Activated naive CD8-positive, alpha-beta T cell (primary cell): ENCODE results near the gene LGALS16.
"Not testable (repeated sequence)": the region's sequence is repeated elsewhere in the genome, so short reads cannot be mapped to it uniquely, and the experiment has no call there.

Experiments used
- H3K27ac Mint-ChIP-seq: one replicate; pipeline ENCODE4 v1.8.0; 2021; ENCODE audit warnings: mixed read lengths
- H3K27me3 Mint-ChIP-seq: one replicate; pipeline ENCODE4 v1.8.0; 2021; ENCODE audit warnings: mixed read lengths
- H3K36me3 Mint-ChIP-seq: one replicate; pipeline ENCODE4 v1.8.0; 2021; ENCODE audit warnings: mixed read lengths
- H3K4me1 Mint-ChIP-seq: one replicate; pipeline ENCODE4 v1.8.0; 2021; ENCODE audit warnings: low read depth, mixed read lengths
- H3K4me3 Mint-ChIP-seq: one replicate; pipeline ENCODE4 v1.8.0; 2021; ENCODE audit warnings: mild to moderate bottlenecking, mixed read lengths
- H3K9me3 Mint-ChIP-seq: one replicate; pipeline ENCODE4 v1.8.0; 2021; ENCODE audit warnings: low read depth, mixed read lengths

Gene LGALS16

DNA sequence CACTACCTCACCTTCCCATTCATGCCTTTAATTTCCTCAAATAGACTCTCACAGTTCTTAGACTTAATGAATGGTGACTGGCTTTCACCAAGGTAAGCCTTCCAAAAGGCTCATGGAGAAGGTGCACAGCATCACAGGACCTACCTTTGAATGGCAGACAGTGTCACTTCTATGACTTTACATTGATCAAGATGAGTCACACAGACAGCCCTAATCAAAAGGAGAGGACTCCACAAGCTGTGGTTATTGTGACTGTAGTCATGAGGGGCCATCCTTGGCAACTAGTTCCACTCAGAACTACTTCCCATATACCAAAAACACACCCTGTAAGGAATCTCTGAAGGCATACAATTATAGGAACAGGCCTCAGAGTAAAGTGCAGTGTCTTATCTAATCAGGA lies 5.9 kb downstream of the LGALS16 start:
- Mint-ChIP-seq H3K4me1 (peaks cover 7% of the 10 kb centered on the region), H3K27ac (no peak overlapping the region), H3K9me3 (no peaks in the 10 kb centered on the region), H3K4me3 (no peak overlapping the region), H3K36me3 (no peaks in the 10 kb centered on the region), H3K27me3 (peaks cover 4% of the 10 kb centered on the region)

DNA sequence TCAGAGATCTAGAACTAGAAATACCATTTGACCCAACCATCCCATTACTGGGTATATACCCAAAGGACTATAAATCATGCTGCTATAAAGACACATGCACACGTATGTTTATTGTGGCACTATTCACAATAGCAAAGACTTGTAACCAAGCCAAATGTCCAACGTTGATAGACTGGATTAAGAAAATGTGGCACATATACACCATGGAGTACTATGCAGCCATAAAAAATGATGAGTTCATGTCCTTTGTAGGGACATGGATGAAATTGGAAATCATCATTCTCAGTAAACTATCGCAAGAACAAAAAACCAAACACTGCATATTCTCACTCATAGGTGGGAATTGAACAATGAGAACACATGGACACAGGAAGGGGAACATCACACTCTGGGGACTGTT lies 14.1 kb downstream of the LGALS16 start:
- H3K4me3 Mint-ChIP-seq, H3K27ac Mint-ChIP-seq, H3K36me3 Mint-ChIP-seq, H3K9me3 Mint-ChIP-seq: not testable (repeated sequence)
- Mint-ChIP-seq H3K27me3 (peaks cover 12% of the 10 kb centered on the region), H3K4me1 (peaks cover 14% of the 10 kb centered on the region)

GRCh38 chr19:39670998-39671397 lies 15.3 kb downstream of the LGALS16 start:
- Mint-ChIP-seq H3K4me1 (peaks cover 18% of the 10 kb centered on the region), H3K9me3 (no peaks in the 10 kb centered on the region), H3K27me3 (peaks cover 12% of the 10 kb centered on the region), H3K27ac (no peak overlapping the region), H3K4me3 (no peak overlapping the region), H3K36me3 (no peaks in the 10 kb centered on the region)

GRCh38 chr19:39671739-39672363 lies 16.1 kb downstream of the LGALS16 start:
- H3K27ac Mint-ChIP-seq = no peak overlapping the region

DNA sequence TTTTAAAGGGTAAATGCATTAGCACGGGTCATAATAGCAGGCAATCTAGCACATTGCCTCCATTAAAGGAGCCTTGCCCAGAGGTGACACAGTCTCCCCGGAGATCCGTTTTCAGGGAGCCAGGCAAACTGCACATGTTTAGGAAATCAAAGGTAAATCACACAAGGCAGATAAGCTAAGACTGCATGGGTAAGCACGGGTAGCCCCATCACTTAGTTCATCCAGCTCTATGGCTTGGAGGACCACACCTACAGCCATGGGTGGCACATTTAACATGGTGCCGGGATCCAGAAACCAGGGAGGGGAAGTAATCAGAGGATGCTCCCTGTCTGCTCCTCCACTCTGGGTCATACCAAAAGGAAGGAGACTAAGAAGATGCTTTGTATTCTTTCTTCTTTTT lies 16.8 kb downstream of the LGALS16 start:
- Mint-ChIP-seq H3K27ac (no peak overlapping the region), H3K4me1 (peaks cover 20% of the 10 kb centered on the region), H3K36me3 (no peaks in the 10 kb centered on the region), H3K27me3 (peaks cover 8% of the 10 kb centered on the region), H3K4me3 (no peak overlapping the region), H3K9me3 (no peaks in the 10 kb centered on the region)

More at GRCh38 chr19:39671739-39672363, 16.1 kb downstream of the LGALS16 start:
- Mint-ChIP-seq H3K27me3 (peaks cover 11% of the 10 kb centered on the region), H3K4me1 (peaks cover 20% of the 10 kb centered on the region), H3K9me3 (no peaks in the 10 kb centered on the region), H3K4me3 (no peak overlapping the region), H3K36me3 (no peaks in the 10 kb centered on the region)

- H3K36me3 Mint-ChIP-seq, H3K27me3 Mint-ChIP-seq, H3K27ac Mint-ChIP-seq, H3K4me3 Mint-ChIP-seq, H3K9me3 Mint-ChIP-seq: not testable (repeated sequence)
- peaks cover 30% of the 10 kb centered on the region for H3K4me1 Mint-ChIP-seq
These were observed 18.1 kb downstream of the LGALS16 start for GRCh38 chr19:39673862-39674261.

GRCh38 chr19:39676004-39676403 lies 20.3 kb downstream of the LGALS16 start:
- Mint-ChIP-seq H3K4me3 (no peak overlapping the region), H3K27ac (peak overlapping the region; percentile 58), H3K4me1 (peaks cover 44% of the 10 kb centered on the region)

DNA sequence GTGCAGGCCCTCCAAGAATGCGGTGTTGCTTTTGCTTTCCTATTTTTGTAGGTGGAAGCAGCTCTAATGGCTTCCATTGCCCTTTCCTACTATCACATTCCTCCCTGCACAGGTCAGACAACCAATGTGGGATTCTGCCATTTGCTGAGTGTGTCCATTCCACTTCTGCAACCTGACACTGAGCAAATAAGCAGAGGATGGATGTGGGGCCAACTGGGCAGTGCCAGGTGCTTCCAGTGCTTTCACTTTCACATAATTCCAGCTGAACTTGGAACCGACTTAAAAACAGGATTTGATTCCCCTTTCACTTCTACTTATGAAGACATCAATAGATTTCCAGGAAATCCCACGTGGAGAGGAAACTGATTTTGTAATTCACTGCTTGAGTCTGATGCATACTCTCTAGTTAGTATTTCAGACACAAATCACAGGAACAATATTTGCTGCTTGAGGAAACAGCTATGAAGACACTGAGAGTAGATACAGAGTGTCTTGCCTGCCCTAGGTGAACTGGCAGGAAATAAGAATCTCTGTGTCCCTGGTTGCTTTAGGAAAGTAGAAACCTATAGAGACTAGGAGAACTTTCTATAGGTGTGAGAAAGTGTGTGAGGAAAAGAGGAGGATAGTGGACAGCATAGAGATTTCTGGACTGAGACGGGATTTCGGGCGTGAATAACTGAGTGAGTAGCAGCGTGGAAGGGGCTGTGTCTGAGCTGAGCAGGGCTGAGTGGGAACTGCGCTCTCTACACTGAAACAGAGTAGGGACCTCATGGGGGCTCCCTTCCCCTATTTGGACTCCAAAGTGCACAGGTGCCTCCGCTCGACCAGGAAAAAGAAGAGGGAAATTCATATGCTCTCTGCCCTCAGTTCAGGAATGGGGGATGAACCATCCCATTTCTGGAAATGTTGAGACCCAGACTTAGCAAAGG lies 22.5 kb downstream of the LGALS16 start:
- Mint-ChIP-seq H3K4me3 (peak overlapping the region; percentile 2), H3K9me3 (no peaks in the 10 kb centered on the region), H3K36me3 (no peaks in the 10 kb centered on the region), H3K27ac (peak overlapping the region; percentile 72), H3K4me1 (peaks cover 30% of the 10 kb centered on the region), H3K27me3 (peaks cover 2% of the 10 kb centered on the region)

More at GRCh38 chr19:39676004-39676403, 20.3 kb downstream of the LGALS16 start:
- H3K9me3 Mint-ChIP-seq = no peaks in the 10 kb centered on the region
- no peaks in the 10 kb centered on the region for H3K36me3 Mint-ChIP-seq
- H3K27me3 Mint-ChIP-seq = peaks cover 4% of the 10 kb centered on the region

DNA sequence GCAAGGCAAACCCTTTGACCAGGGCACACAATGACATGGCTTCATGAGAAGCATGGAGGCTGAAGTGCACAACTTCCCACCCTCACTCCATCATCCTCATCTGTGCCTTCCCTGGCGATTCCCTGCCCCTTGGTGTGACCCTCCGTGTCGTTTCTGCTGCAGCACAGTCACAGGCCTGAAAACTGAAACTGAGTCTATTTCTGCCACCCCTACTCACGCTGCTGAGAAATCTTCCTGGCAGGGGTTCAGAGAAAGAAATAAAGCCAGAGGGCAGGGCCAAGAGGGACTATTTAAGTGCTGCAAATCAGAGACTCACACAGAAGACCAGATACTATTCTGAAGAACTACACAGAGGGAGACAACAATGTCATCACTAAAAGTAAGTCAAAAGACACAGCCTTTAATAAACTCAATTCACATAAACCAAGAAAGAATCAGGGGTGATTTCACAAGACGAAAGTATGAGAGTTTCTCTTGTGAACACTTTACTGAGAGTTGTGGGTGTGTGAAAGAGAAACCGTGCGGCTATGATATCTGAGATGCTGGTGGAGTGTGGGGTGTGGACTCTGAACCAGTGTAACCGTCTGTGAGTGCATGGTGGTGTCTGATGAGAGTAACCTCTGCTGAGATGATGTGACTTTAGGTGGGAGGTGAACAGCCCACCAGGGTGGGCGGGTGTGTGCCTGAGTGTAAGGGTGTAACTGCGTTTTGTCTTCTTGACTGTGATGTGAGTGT lies 23.5 kb downstream of the LGALS16 start:
- Mint-ChIP-seq H3K4me3 (peak overlapping the region; percentile 72), H3K36me3 (no peaks in the 10 kb centered on the region), H3K27me3 (peaks cover 2% of the 10 kb centered on the region), H3K27ac (peak overlapping the region; percentile 72), H3K9me3 (no peaks in the 10 kb centered on the region), H3K4me1 (peaks cover 30% of the 10 kb centered on the region)

GRCh38 chr19:39679791-39680168 lies 24.1 kb downstream of the LGALS16 start:
- Mint-ChIP-seq H3K4me3 (peak overlapping the region; percentile 72), H3K36me3 (no peaks in the 10 kb centered on the region), H3K4me1 (peaks cover 30% of the 10 kb centered on the region), H3K27me3 (peaks cover 2% of the 10 kb centered on the region), H3K27ac (peak overlapping the region; percentile 72), H3K9me3 (no peaks in the 10 kb centered on the region)

GRCh38 chr19:39680593-39680992 lies 24.9 kb downstream of the LGALS16 start:
- no peak overlapping the region for H3K4me3 Mint-ChIP-seq
- H3K36me3 Mint-ChIP-seq = no peaks in the 10 kb centered on the region
- no peak overlapping the region for H3K27ac Mint-ChIP-seq
- H3K4me1 Mint-ChIP-seq = peaks cover 30% of the 10 kb centered on the region
- H3K27me3 Mint-ChIP-seq = peaks cover 2% of the 10 kb centered on the region
- H3K9me3 Mint-ChIP-seq = no peaks in the 10 kb centered on the region

DNA sequence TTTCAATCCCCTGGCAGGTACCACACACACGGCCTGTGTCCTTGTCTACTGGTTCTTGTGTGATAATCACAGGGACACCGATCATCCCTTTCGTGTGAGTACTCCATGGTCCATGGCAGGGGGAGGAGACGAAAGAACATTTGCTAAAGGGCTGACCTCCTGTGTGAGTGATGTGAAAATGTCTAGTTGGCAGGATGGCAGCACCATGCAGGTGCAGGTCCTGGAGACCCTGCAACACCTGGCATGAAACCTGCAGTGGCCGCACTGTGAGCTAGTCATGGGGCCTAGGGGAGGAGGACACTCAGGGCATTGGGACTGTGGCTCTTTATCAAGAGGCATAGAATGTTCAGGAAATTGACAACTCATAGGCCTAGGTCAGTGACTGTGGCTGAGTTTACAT lies 25.7 kb downstream of the LGALS16 start:
- peaks cover 25% of the 10 kb centered on the region for H3K4me1 Mint-ChIP-seq
- no peaks in the 10 kb centered on the region for H3K9me3 Mint-ChIP-seq
- H3K27ac Mint-ChIP-seq = no peak overlapping the region
- peaks cover under 1% of the 10 kb centered on the region for H3K36me3 Mint-ChIP-seq
- peaks cover 2% of the 10 kb centered on the region for H3K27me3 Mint-ChIP-seq
- no peak overlapping the region for H3K4me3 Mint-ChIP-seq

- H3K27ac Mint-ChIP-seq = no peak overlapping the region
- H3K4me1 Mint-ChIP-seq = peaks cover 10% of the 10 kb centered on the region
- no peak overlapping the region for H3K4me3 Mint-ChIP-seq
- H3K27me3 Mint-ChIP-seq = peaks cover 2% of the 10 kb centered on the region
- peaks cover 10% of the 10 kb centered on the region for H3K36me3 Mint-ChIP-seq
- H3K9me3 Mint-ChIP-seq = no peaks in the 10 kb centered on the region
These were observed 28.6 kb downstream of the LGALS16 start for GRCh38 chr19:39684267-39684666.

- Mint-ChIP-seq H3K36me3 (peaks cover 10% of the 10 kb centered on the region), H3K4me3 (no peak overlapping the region), H3K27ac (peak overlapping the region; percentile 16), H3K4me1 (no peaks in the 10 kb centered on the region), H3K9me3 (no peaks in the 10 kb centered on the region), H3K27me3 (peaks cover 2% of the 10 kb centered on the region)
These were observed 31.0 kb downstream of the LGALS16 start for GRCh38 chr19:39686739-39687138.

GRCh38 chr19:39688637-39689036 lies 32.9 kb downstream of the LGALS16 start:
- H3K27ac Mint-ChIP-seq, H3K4me3 Mint-ChIP-seq, H3K4me1 Mint-ChIP-seq, H3K27me3 Mint-ChIP-seq, H3K36me3 Mint-ChIP-seq, H3K9me3 Mint-ChIP-seq: not testable (repeated sequence)
